Measurements from ENCODE around the gene MICALL1. TPM values are rescaled to one million over a fixed set of nuclear protein-coding genes. Genes with fewer than 3 reads are reported as not detected.

Gene MICALL1
- total and polyA plus RNA-seq, 9 of the 15 experiments (the other 6 are each of a cell fraction or from before 2014, with no cell fraction given), result 0.32 to 21.5 (median 6.1) TPM

- TF ChIP-seq, protein P1, sequence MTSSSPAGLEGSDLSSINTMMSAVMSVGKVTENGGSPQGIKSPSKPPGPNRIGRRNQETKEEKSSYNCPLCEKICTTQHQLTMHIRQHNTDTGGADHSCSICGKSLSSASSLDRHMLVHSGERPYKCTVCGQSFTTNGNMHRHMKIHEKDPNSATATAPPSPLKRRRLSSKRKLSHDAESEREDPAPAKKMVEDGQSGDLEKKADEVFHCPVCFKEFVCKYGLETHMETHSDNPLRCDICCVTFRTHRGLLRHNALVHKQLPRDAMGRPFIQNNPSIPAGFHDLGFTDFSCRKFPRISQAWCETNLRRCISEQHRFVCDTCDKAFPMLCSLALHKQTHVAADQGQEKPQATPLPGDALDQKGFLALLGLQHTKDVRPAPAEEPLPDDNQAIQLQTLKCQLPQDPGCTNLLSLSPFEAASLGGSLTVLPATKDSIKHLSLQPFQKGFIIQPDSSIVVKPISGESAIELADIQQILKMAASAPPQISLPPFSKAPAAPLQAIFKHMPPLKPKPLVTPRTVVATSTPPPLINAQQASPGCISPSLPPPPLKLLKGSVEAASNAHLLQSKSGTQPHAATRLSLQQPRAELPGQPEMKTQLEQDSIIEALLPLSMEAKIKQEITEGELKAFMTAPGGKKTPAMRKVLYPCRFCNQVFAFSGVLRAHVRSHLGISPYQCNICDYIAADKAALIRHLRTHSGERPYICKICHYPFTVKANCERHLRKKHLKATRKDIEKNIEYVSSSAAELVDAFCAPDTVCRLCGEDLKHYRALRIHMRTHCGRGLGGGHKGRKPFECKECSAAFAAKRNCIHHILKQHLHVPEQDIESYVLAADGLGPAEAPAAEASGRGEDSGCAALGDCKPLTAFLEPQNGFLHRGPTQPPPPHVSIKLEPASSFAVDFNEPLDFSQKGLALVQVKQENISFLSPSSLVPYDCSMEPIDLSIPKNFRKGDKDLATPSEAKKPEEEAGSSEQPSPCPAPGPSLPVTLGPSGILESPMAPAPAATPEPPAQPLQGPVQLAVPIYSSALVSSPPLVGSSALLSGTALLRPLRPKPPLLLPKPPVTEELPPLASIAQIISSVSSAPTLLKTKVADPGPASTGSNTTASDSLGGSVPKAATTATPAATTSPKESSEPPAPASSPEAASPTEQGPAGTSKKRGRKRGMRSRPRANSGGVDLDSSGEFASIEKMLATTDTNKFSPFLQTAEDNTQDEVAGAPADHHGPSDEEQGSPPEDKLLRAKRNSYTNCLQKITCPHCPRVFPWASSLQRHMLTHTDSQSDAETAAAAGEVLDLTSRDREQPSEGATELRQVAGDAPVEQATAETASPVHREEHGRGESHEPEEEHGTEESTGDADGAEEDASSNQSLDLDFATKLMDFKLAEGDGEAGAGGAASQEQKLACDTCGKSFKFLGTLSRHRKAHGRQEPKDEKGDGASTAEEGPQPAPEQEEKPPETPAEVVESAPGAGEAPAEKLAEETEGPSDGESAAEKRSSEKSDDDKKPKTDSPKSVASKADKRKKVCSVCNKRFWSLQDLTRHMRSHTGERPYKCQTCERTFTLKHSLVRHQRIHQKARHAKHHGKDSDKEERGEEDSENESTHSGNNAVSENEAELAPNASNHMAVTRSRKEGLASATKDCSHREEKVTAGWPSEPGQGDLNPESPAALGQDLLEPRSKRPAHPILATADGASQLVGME (CRISPR knock-in tag; IDR thresholded peaks at IDR 0.05), result no peak
- TF ChIP-seq POLR3G (IDR thresholded peaks at IDR 0.05; ENCODE audit: extremely low read depth, insufficient read length, insufficient replicate concordance) (no peak), ZNF431 (CRISPR knock-in tag; IDR thresholded peaks at IDR 0.05) (no peak), MECOM (CRISPR knock-in tag; IDR thresholded peaks at IDR 0.05) (no peak), ZNF57 (CRISPR knock-in tag; IDR thresholded peaks at IDR 0.05) (no peak), ZNF830 (CRISPR knock-in tag; IDR thresholded peaks at IDR 0.05) (no peak), ZC3H4 (CRISPR knock-in tag; IDR thresholded peaks at IDR 0.05; ENCODE audit: borderline replicate concordance) (no peak), ARID1B (IDR thresholded peaks at IDR 0.05) (peak; percentile 70), DNMT1 (IDR thresholded peaks at IDR 0.05) (no peak), CTBP1 (IDR thresholded peaks at IDR 0.05; ENCODE audit: borderline replicate concordance) (peak; percentile 58; the same call in 1 of the 2 replicates), SUPT5H (IDR thresholded peaks at IDR 0.05) (peak; percentile 41; the same call in 1 of the 2 replicates), CREB5 (CRISPR knock-in tag; IDR thresholded peaks at IDR 0.05) (no peak)
- TF ChIP-seq, protein P2, sequence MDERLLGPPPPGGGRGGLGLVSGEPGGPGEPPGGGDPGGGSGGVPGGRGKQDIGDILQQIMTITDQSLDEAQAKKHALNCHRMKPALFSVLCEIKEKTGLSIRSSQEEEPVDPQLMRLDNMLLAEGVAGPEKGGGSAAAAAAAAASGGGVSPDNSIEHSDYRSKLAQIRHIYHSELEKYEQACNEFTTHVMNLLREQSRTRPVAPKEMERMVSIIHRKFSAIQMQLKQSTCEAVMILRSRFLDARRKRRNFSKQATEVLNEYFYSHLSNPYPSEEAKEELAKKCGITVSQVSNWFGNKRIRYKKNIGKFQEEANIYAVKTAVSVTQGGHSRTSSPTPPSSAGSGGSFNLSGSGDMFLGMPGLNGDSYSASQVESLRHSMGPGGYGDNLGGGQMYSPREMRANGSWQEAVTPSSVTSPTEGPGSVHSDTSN (CRISPR knock-in tag; IDR thresholded peaks at IDR 0.05; ENCODE audit: low read depth), result no peak
- TF ChIP-seq, protein P2 (tag; conservative IDR thresholded peaks at IDR 0.05; ENCODE audit: low read depth), result 0 out of 2 replicates have a peak, but pooled peaks have one; percentile 12
These were observed 1.2 kb upstream of the MICALL1 start (continued) for GRCh38 chr22:37904572-37905533.

All from K562 (cell line).